PC-3 (cell line): ENCODE measurements around the gene PLXNA3. TPM values are rescaled to one million over a fixed set of nuclear protein-coding genes. Genes with fewer than 3 reads are reported as not detected.

ENCODE experiments used
- ATAC-seq: fragments of 200-7000 bp; cut with Tn5 transposase; 2 replicates; pipeline ENCODE4 v1.9.1; 2020; ENCODE audit warnings: mild to moderate bottlenecking, moderate library complexity
- BruUV-seq: library from RNA; stranded (reverse); fragments of 400-500 nt; replicated peaks from 2 replicates; lab custom pipeline; 2021; lab: Mats Ljungman, UMichigan
- CTCF ChIA-PET: fragments of 300-600 bp; sonication (Branson Sonifier 250); formaldehyde crosslinking; loops from one replicate; lab custom pipeline; 2022; ENCODE audit warnings: antibody characterized with exemption; lab: Charles Lee
- POLR2A ChIA-PET: fragments of 300-600 bp; sonication (Branson Sonifier 250); formaldehyde crosslinking; loops from one replicate; lab custom pipeline; 2022; ENCODE audit warnings: antibody characterized with exemption; ENCODE audit not compliant: unreplicated experiment; lab: Charles Lee
- DNase-seq: peaks from one replicate; pipeline ENCODE4 v3.0.0-alpha.2; 2015
- H2AFZ ChIP-seq: fragments of 300-600 bp; sonication (generic); 2 replicates; pipeline ENCODE4 v1.6.0; 2016; ENCODE audit warnings: antibody characterized with exemption, low read length
- H3F3A ChIP-seq: fragments of 300-600 bp; sonication (generic); one replicate; pipeline ENCODE4 v1.6.0; 2017; ENCODE audit warnings: antibody characterized with exemption, low read length, control low read depth, mild to moderate bottlenecking; ENCODE audit not compliant: unreplicated experiment
- H3K27ac ChIP-seq: fragments of 300-600 bp; sonication (generic); 2 replicates; pipeline ENCODE4 v1.5.1; 2016; ENCODE audit warnings: mild to moderate bottlenecking, low read length
- H3K27me3 ChIP-seq: fragments of 300-600 bp; sonication (generic); 2 replicates; pipeline ENCODE4 v1.6.1; 2016; ENCODE audit warnings: low read length, mixed read lengths
- H3K36me3 ChIP-seq: fragments of 300-600 bp; sonication (generic); 2 replicates; pipeline ENCODE4 v1.6.1; 2016; ENCODE audit warnings: low read depth, mixed run types, low read length, mixed read lengths
- H3K4me1 ChIP-seq: fragments of 300-600 bp; sonication (generic); 2 replicates; pipeline ENCODE4 v1.5.1; 2016; ENCODE audit warnings: low read length; ENCODE audit not compliant: insufficient read depth
- H3K4me2 ChIP-seq: fragments of 300-600 bp; sonication (generic); 2 replicates; pipeline ENCODE4 v1.6.0; 2016; ENCODE audit warnings: low read length
- H3K4me3 ChIP-seq: fragments of 300-600 bp; sonication (generic); 2 replicates; pipeline ENCODE4 v1.5.1; 2016; ENCODE audit warnings: mild to moderate bottlenecking, low read length, mixed read lengths
- H3K79me2 ChIP-seq: fragments of 300-600 bp; sonication (generic); 2 replicates; pipeline ENCODE4 v1.6.1; 2017; ENCODE audit warnings: low read length, mixed read lengths
- H3K9ac ChIP-seq: fragments of 300-600 bp; sonication (generic); 2 replicates; pipeline ENCODE4 v1.6.0; 2016; ENCODE audit warnings: mild to moderate bottlenecking, low read length
- H3K9me2 ChIP-seq: fragments of 300-600 bp; sonication (generic); replicated peaks from 2 replicates; pipeline ENCODE4 v1.6.1; 2016; ENCODE audit warnings: mixed run types, low read length, mixed read lengths
- H3K9me3 ChIP-seq: fragments of 300-600 bp; sonication (generic); 2 replicates; pipeline ENCODE4 v1.6.1; 2016; ENCODE audit warnings: low read length, mixed read lengths
- H4K20me1 ChIP-seq: fragments of 300-600 bp; sonication (generic); 2 replicates; pipeline ENCODE4 v1.6.1; 2016; ENCODE audit warnings: low read length, mixed read lengths
- CTCF ChIP-seq: fragments of 300-600 bp; sonication (generic); conservative IDR thresholded peaks from 2 replicates; pipeline ENCODE4 v1.5.1; 2017; ENCODE audit warnings: antibody characterized with exemption, low read depth, mild to moderate bottlenecking, low read length
- EZH2 ChIP-seq: fragments of 300-600 bp; sonication (generic); IDR thresholded peaks from one replicate; pipeline ENCODE4 v1.6.1; 2017; ENCODE audit warnings: antibody characterized with exemption, mild to moderate bottlenecking, low read length; ENCODE audit not compliant: unreplicated experiment
- EZH2phosphoT487 ChIP-seq: fragments of 300-600 bp; sonication (generic); IDR thresholded peaks from 2 replicates; pipeline ENCODE4 v1.6.1; 2018; ENCODE audit warnings: mild to moderate bottlenecking, antibody characterized with exemption, low read length, borderline replicate concordance
- intact Hi-C: fragments of 100-400 bp; cut with micrococcal nuclease; formaldehyde crosslinking; loops from 2 replicates; pipeline ENCODE4 v1.9.0; 2023
- total RNA-seq: library from RNA; depleted of rRNA; stranded (reverse); fragments of >200 nt; gene quantifications from 2 replicates; pipeline ENCODE4 v1.2.3, GENCODE V29; 2014

The PLXNA3 gene
- total RNA-seq, 1 experiment from 2014 or later = 5.3 TPM

- Histone ChIP-seq H4K20me1 (peaks cover 11% of the 10 kb centered on the region), H3F3A (no peaks in the 10 kb centered on the region), H3K9me2 (no peaks in the 10 kb centered on the region), H3K4me3 (no peak overlapping the region), H3K27ac (no peak overlapping the region), H2AFZ (no peak overlapping the region), H3K4me1 (peaks cover 35% of the 10 kb centered on the region), H3K9me3 (no peaks in the 10 kb centered on the region), H3K9ac (no peak overlapping the region), H3K27me3 (no peaks in the 10 kb centered on the region), H3K4me2 (no peak overlapping the region), H3K79me2 (peaks cover 54% of the 10 kb centered on the region), H3K36me3 (peaks cover 4% of the 10 kb centered on the region; the same call in 1 of the 2 replicates)
- ChIA-PET POLR2A (no interaction called here), CTCF (no interaction called here)
- BruUV-seq = TSS peak; percentile 28
- TF ChIP-seq EZH2 = no peak
- no peak for TF ChIP-seq EZH2phosphoT487
- TF ChIP-seq CTCF = no peak
- DNase-seq (peak; percentile 74), ATAC-seq (no peak; the same call in 1 of the 2 replicates)
- intact Hi-C loops = loop anchor here (5.0 kb wide), 1 partner anchor 35 kb away; the partner anchor contains the start of gene LAGE3
These were observed 15.9 kb upstream of the PLXNA3 start for GRCh38 chrX:154441984-154442707.

DNA sequence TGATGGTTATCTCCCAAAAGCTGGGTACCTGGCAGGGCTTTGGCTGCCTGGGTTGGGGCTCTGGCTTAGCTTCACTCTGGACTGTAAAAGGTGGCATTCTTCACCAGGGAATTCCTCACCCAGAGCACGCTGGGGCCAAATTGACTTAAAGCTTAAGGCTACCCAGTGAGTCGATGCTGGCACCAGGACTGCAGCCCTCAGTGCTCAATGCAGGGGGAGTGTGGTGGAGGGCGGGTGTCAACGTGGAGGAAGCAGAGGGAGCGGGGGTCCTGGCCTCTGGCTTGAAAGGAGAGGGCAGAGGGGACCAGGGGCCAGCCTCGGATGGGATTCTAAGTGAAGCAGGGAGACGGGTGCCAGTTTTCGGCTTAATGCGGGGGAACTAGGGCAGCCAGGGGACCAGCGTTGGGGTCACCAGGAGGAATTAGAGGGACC is 14.6 kb upstream of the PLXNA3 start:
- Histone ChIP-seq H4K20me1 (0 out of 2 replicates have a peak, but pooled peaks cover 4% of the 10 kb centered on the region), H3K27me3 (no peaks in the 10 kb centered on the region), H3K4me2 (peak overlapping the region; percentile 80), H3F3A (no peaks in the 10 kb centered on the region), H3K4me1 (peaks cover 28% of the 10 kb centered on the region), H3K9me3 (no peaks in the 10 kb centered on the region), H3K79me2 (peaks cover 41% of the 10 kb centered on the region), H3K4me3 (peak overlapping the region; percentile 60; the same call in 1 of the 2 replicates), H3K36me3 (peaks cover 4% of the 10 kb centered on the region; the same call in 1 of the 2 replicates), H3K9ac (0 out of 2 replicates have a peak overlapping the region, but pooled peaks have one; percentile 25), H3K27ac (0 out of 2 replicates have a peak overlapping the region, but pooled peaks have one; percentile 18), H2AFZ (no peak overlapping the region), H3K9me2 (no peaks in the 10 kb centered on the region)
- TF ChIP-seq CTCF = no peak
- no peak for TF ChIP-seq EZH2phosphoT487
- no peak for TF ChIP-seq EZH2
- no TSS peak for BruUV-seq
- DNase-seq (peak; percentile 5), ATAC-seq (peak; percentile 46)
- ChIA-PET POLR2A (no interaction called here), CTCF (no interaction called here)
- intact Hi-C loops = loop anchor here (5.0 kb wide), 1 partner anchor 34 kb away; the partner anchor contains the start of gene LAGE3
